H1 (cell line): ENCODE data around the gene KRT3. TPM values are rescaled to one million over a fixed set of nuclear protein-coding genes. Genes with fewer than 3 reads are reported as not detected.

Experiments
- CTCF ChIA-PET: fragments of 300-600 bp; sonication (Branson Sonifier 250); formaldehyde crosslinking; loops from one replicate; lab custom pipeline; 2021; ENCODE audit not compliant: partially characterized antibody; lab: Charles Lee
- POLR2A ChIA-PET: fragments of 300-600 bp; sonication (Branson Sonifier 250); formaldehyde crosslinking; loops from one replicate; lab custom pipeline; 2021; ENCODE audit warnings: inconsistent platforms; ENCODE audit not compliant: partially characterized antibody; lab: Charles Lee
- DNase-seq, 2 experiments: peaks; one replicate each; pipeline versions ENCODE4 v3.0.0 to v3.0.0-alpha.2; 2010 to 2022; ENCODE audit warnings: low spot score in 2 of 2, low read depth in 1 of 2, mixed read lengths in 1 of 2
- FAIRE-seq: peaks from 2 replicates; lab custom pipeline; 2011; peaks lifted over from hg19 to GRCh38; lab: Jason Lieb, UNC
- H2AFZ ChIP-seq: 2 replicates; pipeline ENCODE4 v1.8.1; 2012; ENCODE audit warnings: low read length, inconsistent platforms
- H2AK5ac ChIP-seq: 2 replicates; pipeline ENCODE4 v1.6.1; 2013; ENCODE audit warnings: low read depth, low read length
- H2BK120ac ChIP-seq: replicated peaks from 2 replicates; pipeline ENCODE3; 2013; ENCODE audit warnings: low read depth, low read length, inconsistent platforms
- H2BK12ac ChIP-seq: 2 replicates; pipeline ENCODE4 v1.6.1; 2013; ENCODE audit warnings: low read depth, low read length
- H2BK15ac ChIP-seq: 2 replicates; pipeline ENCODE4 v1.6.1; 2013; ENCODE audit warnings: low read length
- H2BK20ac ChIP-seq: 2 replicates; pipeline ENCODE4 v1.6.1; 2013; ENCODE audit warnings: low read length
- H2BK5ac ChIP-seq: 2 replicates; pipeline ENCODE4 v1.6.1; 2013; ENCODE audit warnings: low read depth, low read length
- H3K14ac ChIP-seq: 2 replicates; pipeline ENCODE4 v1.6.1; 2013; ENCODE audit warnings: inconsistent platforms; ENCODE audit not compliant: insufficient read length
- H3K18ac ChIP-seq: 2 replicates; pipeline ENCODE4 v1.6.1; 2013; ENCODE audit warnings: low read length; ENCODE audit errors: extremely low read depth
- H3K23ac ChIP-seq: 2 replicates; pipeline ENCODE4 v1.6.1; 2013; ENCODE audit warnings: inconsistent platforms; ENCODE audit not compliant: insufficient read length
- H3K23me2 ChIP-seq: 2 replicates; pipeline ENCODE4 v1.6.1; 2013; ENCODE audit warnings: low read depth, low read length
- H3K27ac ChIP-seq: 2 replicates; pipeline ENCODE4 v1.6.1; 2011; ENCODE audit warnings: low read depth, low read length, inconsistent platforms
- H3K27me3 ChIP-seq, 4 experiments: replicated peaks in 1 of 4; 1 replicate in 1 of 4; 2 replicates in 3 of 4; pipeline versions ENCODE4 v1.6.1 to v1.8.1; 2011 to 2013; ENCODE audit warnings: low read length in 3 of 4, mild to moderate bottlenecking in 3 of 4, inconsistent platforms in 2 of 4, mixed read lengths in 2 of 4, moderate library complexity in 1 of 4; ENCODE audit not compliant: control insufficient read depth in 3 of 4, insufficient read depth in 3 of 4; ENCODE audit errors: extremely low read depth in 1 of 4
- H3K36me3 ChIP-seq, 4 experiments: 2 replicates each; pipeline versions ENCODE4 v1.6.1 to v1.8.1; 2011 to 2013; ENCODE audit warnings: mild to moderate bottlenecking in 4 of 4, low read length in 3 of 4, moderate library complexity in 2 of 4, control low read depth in 1 of 4, inconsistent platforms in 1 of 4; ENCODE audit not compliant: insufficient read depth in 4 of 4, control insufficient read depth in 2 of 4
- H3K4ac ChIP-seq: replicated peaks from 2 replicates; pipeline ENCODE3; 2013; ENCODE audit warnings: low read length, low read depth, mixed read lengths, inconsistent platforms; ENCODE audit not compliant: insufficient read length
- H3K4me1 ChIP-seq, 4 experiments: replicated peaks in 1 of 4; 1 replicate in 1 of 4; 2 replicates in 3 of 4; pipeline versions ENCODE4 v1.6.1 to v1.8.1; 2011 to 2013; ENCODE audit warnings: low read length in 3 of 4, inconsistent platforms in 2 of 4, mixed read lengths in 1 of 4; ENCODE audit not compliant: insufficient read depth in 4 of 4, control insufficient read depth in 3 of 4
- H3K4me2 ChIP-seq, 2 experiments: 2 replicates each; pipeline versions ENCODE4 v1.6.1 to v1.8.1; 2011 to 2013; ENCODE audit warnings: low read depth in 2 of 2, low read length in 2 of 2, control low read depth in 1 of 2, inconsistent platforms in 1 of 2, mild to moderate bottlenecking in 1 of 2; ENCODE audit not compliant: insufficient read depth in 1 of 2
- H3K4me3 ChIP-seq, 4 experiments: fragments of 200-600, 300-600 bp in 1 of 4; sonication (generic), shearing (Covaris generic), sonication (Bioruptor Twin) in 1 of 4; 2 replicates each; pipeline versions ENCODE4 v1.5.1 to v1.8.1; 2011 to 2016; ENCODE audit warnings: low read length in 4 of 4, low read depth in 3 of 4, control low read depth in 2 of 4, inconsistent platforms in 2 of 4, mild to moderate bottlenecking in 2 of 4, mixed read lengths in 1 of 4, moderate library complexity in 1 of 4; ENCODE audit not compliant: insufficient read depth in 2 of 4; ENCODE audit errors: extremely low read depth in 1 of 4
- H3K56ac ChIP-seq: replicated peaks from 2 replicates; pipeline ENCODE3; 2013; ENCODE audit warnings: low read depth, mild to moderate bottlenecking, mixed read lengths, low read length, inconsistent platforms; ENCODE audit not compliant: insufficient read length
- H3K79me1 ChIP-seq: 2 replicates; pipeline ENCODE4 v1.6.1; 2013; ENCODE audit warnings: low read depth, low read length, control low read depth
- H3K79me2 ChIP-seq, 2 experiments: 2 replicates each; pipeline versions ENCODE4 v1.6.1 to v1.8.1; 2012 to 2013; ENCODE audit warnings: low read length in 2 of 2, mild to moderate bottlenecking in 2 of 2, inconsistent platforms in 1 of 2; ENCODE audit not compliant: insufficient read depth in 2 of 2, control insufficient read depth in 1 of 2
- H3K9ac ChIP-seq, 4 experiments: replicated peaks in 1 of 4; 1 replicate in 1 of 4; 2 replicates in 3 of 4; pipeline versions ENCODE4 v1.6.1 to v1.8.1; 2011 to 2013; ENCODE audit warnings: low read depth in 3 of 4, low read length in 3 of 4, control low read depth in 2 of 4, mild to moderate bottlenecking in 2 of 4, moderate library complexity in 2 of 4, inconsistent platforms in 1 of 4; ENCODE audit errors: extremely low read depth in 1 of 4
- H3K9me3 ChIP-seq, 2 experiments: 2 replicates each; pipeline versions ENCODE4 v1.6.1 to v1.8.1; 2012 to 2013; ENCODE audit warnings: mild to moderate bottlenecking in 2 of 2, moderate library complexity in 2 of 2, control low read depth in 1 of 2, inconsistent platforms in 1 of 2, low read depth in 1 of 2, low read length in 1 of 2, mixed read lengths in 1 of 2; ENCODE audit not compliant: insufficient read depth in 2 of 2
- H4K20me1 ChIP-seq, 2 experiments: replicated peaks in 1 of 2; 2 replicates each; pipeline versions ENCODE3 to v1.8.1; 2011 to 2013; ENCODE audit warnings: inconsistent platforms in 2 of 2, low read length in 2 of 2, mild to moderate bottlenecking in 1 of 2; ENCODE audit not compliant: insufficient read depth in 2 of 2, control insufficient read depth in 1 of 2
- H4K5ac ChIP-seq: 2 replicates; pipeline ENCODE4 v1.6.1; 2013; ENCODE audit warnings: low read length, low read depth, mixed read lengths, inconsistent platforms; ENCODE audit not compliant: insufficient read length
- H4K8ac ChIP-seq: 2 replicates; pipeline ENCODE4 v1.8.0; 2013; ENCODE audit warnings: mild to moderate bottlenecking, moderate library complexity, low read length, inconsistent platforms; ENCODE audit not compliant: insufficient read depth; ENCODE audit errors: extremely low read depth
- H4K91ac ChIP-seq: replicated peaks from 2 replicates; pipeline ENCODE3; 2013; ENCODE audit warnings: low read length, mixed read lengths, inconsistent platforms; ENCODE audit not compliant: insufficient read length
- EP300 ChIP-seq, 2 experiments: IDR thresholded peaks; 1 replicate in 1 of 2; 2 replicates in 1 of 2; pipeline ENCODE4 v1.6.1; 2011 to 2012; ENCODE audit warnings: low read depth in 2 of 2, low read length in 2 of 2, mild to moderate bottlenecking in 2 of 2, borderline replicate concordance in 1 of 2, inconsistent platforms in 1 of 2, moderate library complexity in 1 of 2
- HDAC2 ChIP-seq, 2 experiments: fragments of 300-600 bp in 1 of 2; sonication (generic) in 1 of 2; IDR thresholded peaks; 2 replicates each; pipeline ENCODE4 v1.6.1; 2011 to 2012; ENCODE audit warnings: low read depth in 2 of 2, low read length in 2 of 2, mild to moderate bottlenecking in 2 of 2, moderate library complexity in 2 of 2, borderline replicate concordance in 1 of 2, inconsistent platforms in 1 of 2
- MAFK ChIP-seq: IDR thresholded peaks from 2 replicates; pipeline ENCODE4 v1.6.1; 2012; ENCODE audit warnings: low read depth, mild to moderate bottlenecking, improper control_type of control experiment, low read length
- RAD21 ChIP-seq, 2 experiments: IDR thresholded peaks in 1 of 2; conservative IDR thresholded peaks in 1 of 2; 2 replicates each; pipeline ENCODE4 v1.6.1; 2011; ENCODE audit warnings: low read depth in 2 of 2, low read length in 2 of 2, improper control_type of control experiment in 1 of 2, inconsistent platforms in 1 of 2, mild to moderate bottlenecking in 1 of 2, moderate library complexity in 1 of 2
- SIX5 ChIP-seq: IDR thresholded peaks from 2 replicates; pipeline ENCODE4 v1.6.1; 2011; ENCODE audit warnings: mild to moderate bottlenecking, low read depth, low read length
- SUZ12 ChIP-seq: fragments of 200-600 bp; sonication (generic); IDR thresholded peaks from 2 replicates; pipeline ENCODE4 v1.6.1; 2012; ENCODE audit warnings: mild to moderate bottlenecking, inconsistent platforms, low read length, moderate library complexity, mixed read lengths
- TAF1 ChIP-seq: IDR thresholded peaks from 2 replicates; pipeline ENCODE4 v1.6.1; 2011; ENCODE audit warnings: mild to moderate bottlenecking, low read depth, low read length
- TCF12 ChIP-seq: IDR thresholded peaks from 2 replicates; pipeline ENCODE4 v1.6.1; 2011; ENCODE audit warnings: low read depth, mild to moderate bottlenecking, low read length
- USF2 ChIP-seq: IDR thresholded peaks from 2 replicates; pipeline ENCODE4 v1.6.1; 2011; ENCODE audit warnings: low read length, improper control_type of control experiment
- YY1 ChIP-seq: IDR thresholded peaks from 2 replicates; pipeline ENCODE4 v1.6.1; 2011; ENCODE audit warnings: low read depth, mild to moderate bottlenecking, low read length
- WGBS, 2 experiments: shearing (Covaris generic) in 1 of 2; methylation state at CpG; one replicate each; pipeline versions ENCODE4 v1.1.6 to v1.1.7; 2013 to 2015; ENCODE audit warnings: low lambda C conversion rate in 2 of 2, mixed read lengths in 2 of 2, inconsistent platforms in 1 of 2, low coverage in 1 of 2, missing lambda C conversion rate in 1 of 2; ENCODE audit not compliant: insufficient replicate concordance in 2 of 2, insufficient coverage in 1 of 2, insufficient read length in 1 of 2; ENCODE audit errors: extremely low coverage in 1 of 2, missing lambda C conversion rate in 1 of 2; 5-methylcytosine and 5-hydroxymethylcytosine counted together
- polyA plus RNA-seq, 7 experiments: library from polyadenylated mRNA; depleted of rRNA in 3 of 7; stranded (reverse) in 5 of 7; unstranded in 2 of 7; fragments of >200 nt in 5 of 7; fragments of 200-250 nt in 2 of 7; gene quantifications; 1 replicate in 5 of 7; 2 replicates in 1 of 7; 4 replicates in 1 of 7; pipeline versions ENCODE4 v1.2.1 to v1.2.3, GENCODE V29; 2011 to 2013; ENCODE audit warnings: missing spikeins in 2 of 7, mixed read lengths in 2 of 7
- total RNA-seq: library from RNA; stranded (reverse); fragmentation: NEBNext Ultra II Directional; extraction: Animal tissue kit (Norgen Biotek cat#: 25700); gene quantifications from 2 replicates; pipeline ENCODE4 v1.2.1, GENCODE V29; 2021

Gene KRT3
- total and polyA plus RNA-seq, 2 of the 8 experiments (the other 6 are each of a cell fraction or from before 2014, with no cell fraction given) = not detected

GRCh38 chr12:52742822-52743457 lies 53.0 kb downstream of the KRT3 start:
- peaks cover 0 to 2% of the 10 kb centered on the region in 2 experiments for H4K20me1 ChIP-seq
- H2BK120ac ChIP-seq = no peak overlapping the region
- peaks cover 0 to 2% (median 0%) of the 10 kb centered on the region in 4 experiments; a peak in 2 of 7 replicates for H3K27me3 ChIP-seq
- H2AK5ac ChIP-seq = no peak overlapping the region
- no peak overlapping the region for H3K56ac ChIP-seq
- H3K27ac ChIP-seq = no peak overlapping the region
- no peak overlapping the region for H2AFZ ChIP-seq
- H3K4ac ChIP-seq = no peak overlapping the region
- ChIA-PET POLR2A (no interaction called here), CTCF (interaction anchor here (0.6 to 1.3 kb wide), 3 partner anchors 37 to 1510 kb away, joined by 3 to 4 read pairs (median 3); no protein-coding TSS in a partner anchor)
- FAIRE-seq (no peak), DNase-seq (no peak)
- no peak overlapping the region for H4K8ac ChIP-seq
- no peak overlapping the region for H4K5ac ChIP-seq
- H3K4me1 ChIP-seq = no peaks in the 10 kb centered on the region
- WGBS, 2 experiments = 88% methylated on average over 3 of the region's 3 CpGs; no CpG with 5 or more reads in 1 of the 2 experiments
- H2BK20ac ChIP-seq = no peak overlapping the region
- H3K36me3 ChIP-seq = no peaks in the 10 kb centered on the region
- no peak overlapping the region for H4K91ac ChIP-seq
- H3K14ac ChIP-seq = no peak overlapping the region
- H3K18ac ChIP-seq = no peak overlapping the region
- no peaks in the 10 kb centered on the region for H3K79me2 ChIP-seq
- H3K79me1 ChIP-seq = no peaks in the 10 kb centered on the region
- no peak overlapping the region for H3K4me2 ChIP-seq
- no peak overlapping the region for H2BK15ac ChIP-seq
- H3K23me2 ChIP-seq = no peaks in the 10 kb centered on the region
- H3K23ac ChIP-seq = no peak overlapping the region
- H3K9me3 ChIP-seq = no peaks in the 10 kb centered on the region
- no peak overlapping the region for H2BK12ac ChIP-seq
- H3K4me3 ChIP-seq = no peak overlapping the region
- H3K9ac ChIP-seq = no peak overlapping the region
- H2BK5ac ChIP-seq = no peak overlapping the region
- TF ChIP-seq EP300 (IDR thresholded peaks at IDR 0.05; ENCODE audit: borderline replicate concordance in 1 of 2, low read depth in 2 of 2, low read length in 2 of 2) = no peak
- no peak for TF ChIP-seq RAD21 (IDR thresholded peaks at IDR 0.05 in 1 of 2, conservative IDR thresholded peaks at IDR 0.05 in 1 of 2; ENCODE audit: low read depth in 2 of 2, low read length in 2 of 2)
- TF ChIP-seq YY1 = no peak
- TF ChIP-seq HDAC2 (IDR thresholded peaks at IDR 0.05; ENCODE audit: borderline replicate concordance in 1 of 2, low read depth in 2 of 2, low read length in 2 of 2) = no peak
- TF ChIP-seq SIX5 = no peak
- no peak for TF ChIP-seq TAF1
- no peak for TF ChIP-seq SUZ12
- no peak for TF ChIP-seq USF2
- no peak for TF ChIP-seq MAFK
- no peak for TF ChIP-seq TCF12
